ENCODE measurements around the gene KCNQ1.
A peak's percentile ranks its signal among the peaks of the same experiment; 100 is the strongest.

KCNQ1 gene

DNA sequence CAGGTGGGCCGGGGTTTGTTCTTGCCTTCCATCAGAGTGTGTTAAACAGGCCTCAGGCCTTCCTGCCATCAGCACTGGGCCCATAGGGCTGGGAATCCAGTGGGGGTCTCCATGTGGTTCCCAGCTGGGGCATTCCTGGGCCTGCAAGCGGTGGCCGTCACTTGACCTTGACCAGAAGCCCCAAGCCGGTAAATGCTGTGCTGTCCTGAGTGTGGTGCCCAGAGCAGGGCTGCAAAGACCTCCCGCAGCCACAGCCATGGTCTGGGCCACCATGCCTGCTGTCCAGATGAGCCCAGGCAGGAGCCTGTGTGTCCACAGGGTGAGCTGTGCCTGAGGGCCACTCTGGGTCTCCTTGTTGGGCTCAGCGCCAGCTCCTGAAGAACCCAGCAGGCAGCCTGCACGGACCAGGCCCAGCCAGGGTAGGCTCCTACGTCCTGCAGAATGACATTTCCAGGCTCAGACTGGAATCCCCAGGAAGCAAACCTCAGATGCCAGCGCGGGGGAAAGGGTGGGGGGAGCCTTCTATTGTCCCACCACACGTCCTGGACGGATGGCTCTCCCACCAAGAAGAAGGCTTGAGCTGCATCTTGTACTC, 137.6 kb downstream of the KCNQ1 start:
- DNase-seq, result no peak

DNA sequence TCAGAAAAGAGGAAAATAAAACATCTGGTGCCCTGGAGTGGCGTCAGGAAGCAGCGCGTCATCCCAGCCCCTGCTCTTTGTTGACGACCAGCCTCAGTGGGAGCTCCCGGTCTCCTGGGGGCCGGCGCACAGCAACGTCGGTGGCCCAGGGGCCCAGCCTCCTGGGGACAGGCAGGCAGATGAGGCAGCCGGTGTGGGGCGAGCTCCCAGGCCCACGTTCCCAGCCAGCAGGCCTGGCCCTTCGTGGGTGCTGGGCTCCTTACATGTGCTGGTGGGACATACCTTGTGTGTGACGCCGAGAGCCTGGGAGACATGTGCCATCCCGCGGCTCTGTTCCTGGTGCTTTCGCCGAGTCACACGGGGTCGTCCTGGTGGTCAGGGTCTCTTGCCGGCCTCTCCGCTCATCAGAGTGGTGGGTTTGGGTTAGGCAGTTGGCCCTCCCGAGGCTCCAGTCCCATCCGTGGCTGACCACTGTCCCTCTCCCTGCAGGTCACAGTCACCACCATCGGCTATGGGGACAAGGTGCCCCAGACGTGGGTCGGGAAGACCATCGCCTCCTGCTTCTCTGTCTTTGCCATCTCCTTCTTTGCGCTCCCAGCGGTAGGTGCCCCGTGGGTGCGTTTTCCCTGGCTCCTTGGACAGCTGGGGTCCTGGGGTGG, 138.3 kb downstream of the KCNQ1 start:
- peak; percentile 40 for DNase-seq

DNA sequence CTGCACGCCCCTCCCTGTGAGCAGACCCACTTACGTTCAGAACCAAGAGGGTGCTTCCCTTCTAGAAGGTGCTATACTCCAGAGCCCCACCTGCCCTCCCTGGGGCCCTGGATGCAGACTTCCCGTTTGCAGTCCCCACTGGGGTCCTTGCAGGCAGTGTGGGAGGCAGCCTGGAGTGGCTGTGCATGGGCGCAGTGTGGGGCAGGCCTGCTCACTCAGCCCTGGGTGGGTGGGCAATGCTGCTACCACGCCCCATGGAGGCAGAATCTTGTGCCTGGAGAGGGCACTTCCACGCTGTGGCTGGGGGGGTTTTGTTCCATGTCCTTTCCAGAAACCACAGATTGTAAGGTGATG, 138.8 kb downstream of the KCNQ1 start:
- DNase-seq, result peak; percentile 36

DNA sequence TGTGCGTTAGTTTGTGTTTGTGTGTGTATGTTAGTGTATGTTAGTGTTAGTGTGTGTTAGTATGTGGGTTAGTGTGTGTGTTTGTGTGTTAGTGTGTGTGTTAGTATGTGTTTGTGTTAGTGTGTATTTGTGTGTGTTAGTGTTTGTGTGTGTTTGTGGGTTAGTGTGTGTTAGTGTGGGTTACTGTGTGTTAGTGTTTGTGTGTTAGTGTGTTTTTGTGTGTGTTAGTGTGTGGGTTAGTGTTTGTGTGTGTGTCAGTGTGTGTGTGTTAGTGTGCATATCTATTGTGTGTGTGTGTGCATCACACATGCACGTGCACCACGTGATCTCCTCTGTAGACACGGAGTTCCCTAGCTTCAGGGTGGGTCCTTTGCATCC, 139.6 kb downstream of the KCNQ1 start:
- no peak for DNase-seq

DNA sequence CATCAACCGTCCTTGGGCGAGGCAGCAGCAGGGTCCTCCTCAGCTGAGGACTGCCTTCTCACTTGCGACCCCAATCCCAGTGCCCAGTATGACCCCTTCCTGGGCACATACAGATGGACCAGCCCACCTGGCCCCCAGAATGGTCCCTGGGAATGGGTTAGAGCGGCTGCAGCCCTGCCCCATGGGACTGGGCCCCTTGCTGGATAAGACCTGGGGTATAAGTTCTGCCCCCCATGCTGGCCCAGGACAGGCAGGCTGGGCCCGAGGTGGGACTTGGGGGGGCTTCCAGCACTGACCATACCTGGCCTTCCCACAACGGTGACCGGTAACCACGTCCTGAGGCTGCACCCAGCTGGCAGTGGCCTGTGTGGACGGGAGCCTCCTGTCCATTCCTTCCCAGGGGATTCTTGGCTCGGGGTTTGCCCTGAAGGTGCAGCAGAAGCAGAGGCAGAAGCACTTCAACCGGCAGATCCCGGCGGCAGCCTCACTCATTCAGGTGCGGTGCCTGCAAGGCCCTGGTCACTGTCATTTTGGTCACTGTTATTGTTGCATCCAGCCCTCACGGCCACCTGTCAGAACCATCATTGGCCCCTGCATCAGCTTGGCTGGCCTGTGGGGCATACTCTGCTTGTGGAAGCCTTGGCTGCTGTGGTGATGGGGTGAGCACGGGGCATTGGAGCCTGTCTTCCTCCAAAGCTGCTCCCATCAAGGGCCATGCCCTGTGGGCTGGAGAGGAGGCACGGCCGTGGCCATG, 140.2 kb downstream of the KCNQ1 start:
- peak; percentile 34 for DNase-seq

DNA sequence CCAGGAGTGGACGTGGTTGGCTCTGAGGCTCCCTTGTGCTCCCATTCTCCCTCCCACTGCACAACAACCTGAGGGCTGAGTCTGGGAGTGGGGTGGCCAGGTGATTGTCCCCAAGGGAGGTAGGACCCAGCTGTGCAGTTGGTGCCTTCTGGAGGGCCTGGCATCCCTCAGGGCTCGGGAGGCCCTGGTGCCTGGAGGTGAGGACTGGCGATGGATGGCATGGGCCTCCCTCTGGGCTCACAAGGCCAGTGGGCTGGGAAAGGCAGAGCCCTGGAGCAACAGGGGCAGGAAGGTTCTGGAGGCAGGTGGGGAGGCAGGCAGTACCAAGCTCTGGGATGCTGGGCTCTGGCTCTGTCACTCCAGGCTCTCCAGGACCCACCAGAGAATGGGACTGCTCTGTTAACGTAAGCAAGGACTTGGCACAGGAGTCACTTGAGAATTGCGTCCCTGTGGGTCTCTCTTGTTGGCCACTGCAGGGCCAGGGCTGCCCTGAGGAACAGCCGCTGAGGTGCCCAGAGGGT, 140.8 kb downstream of the KCNQ1 start:
- DNase-seq, result no peak

DNA sequence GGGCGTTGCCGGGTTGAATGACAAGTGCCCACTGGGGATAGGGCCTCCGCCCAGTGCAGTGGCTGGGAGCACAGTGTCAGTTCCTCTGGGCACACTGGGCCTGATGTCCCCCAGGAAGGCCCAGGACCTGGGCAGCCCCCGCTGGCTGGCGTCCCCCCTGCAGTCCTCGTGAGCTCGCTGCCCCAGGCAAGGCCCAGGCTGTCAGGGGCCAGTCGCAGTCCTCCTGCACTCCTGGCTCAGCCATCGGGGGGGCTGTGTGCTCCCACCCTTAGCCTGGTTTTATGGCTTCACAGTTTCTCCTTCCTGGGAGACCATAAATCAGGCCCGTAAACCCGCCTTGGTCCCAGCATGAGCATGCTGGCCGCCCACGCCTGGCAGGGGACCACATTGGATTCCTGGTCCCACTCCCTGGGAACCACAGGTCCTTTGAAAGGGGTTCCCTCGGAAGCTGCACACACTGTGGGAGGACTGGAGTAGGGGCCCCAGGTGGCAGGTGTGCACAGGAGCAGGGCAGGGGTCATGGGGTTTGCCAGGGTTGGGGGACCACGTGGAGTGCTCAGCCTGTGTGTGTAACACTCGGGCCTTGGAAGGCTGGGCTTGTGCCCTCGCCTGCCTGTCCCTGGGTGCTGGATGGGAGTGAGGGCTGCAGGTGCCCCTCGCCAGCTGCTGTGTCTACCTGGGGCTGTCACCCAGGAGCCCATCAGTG, 141.4 kb downstream of the KCNQ1 start:
- no peak for DNase-seq

DNA sequence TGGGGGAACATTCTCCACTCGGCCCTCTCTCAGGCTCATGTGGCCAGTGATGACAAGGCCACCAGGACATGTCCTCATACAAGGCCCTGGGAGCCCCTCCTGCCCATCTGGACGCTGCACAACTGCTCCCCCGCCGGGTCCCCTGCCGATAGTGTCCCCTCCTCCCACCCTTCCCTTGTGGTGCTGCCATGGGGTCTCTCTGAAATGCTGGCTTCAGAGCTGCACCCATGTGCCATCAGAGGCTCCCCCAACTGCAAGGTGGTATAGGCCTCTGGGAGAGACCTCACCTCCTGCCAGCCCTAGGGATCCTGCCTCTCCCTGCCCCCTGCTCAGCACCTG, 142.0 kb downstream of the KCNQ1 start:
- peak; percentile 46 for DNase-seq

DNA sequence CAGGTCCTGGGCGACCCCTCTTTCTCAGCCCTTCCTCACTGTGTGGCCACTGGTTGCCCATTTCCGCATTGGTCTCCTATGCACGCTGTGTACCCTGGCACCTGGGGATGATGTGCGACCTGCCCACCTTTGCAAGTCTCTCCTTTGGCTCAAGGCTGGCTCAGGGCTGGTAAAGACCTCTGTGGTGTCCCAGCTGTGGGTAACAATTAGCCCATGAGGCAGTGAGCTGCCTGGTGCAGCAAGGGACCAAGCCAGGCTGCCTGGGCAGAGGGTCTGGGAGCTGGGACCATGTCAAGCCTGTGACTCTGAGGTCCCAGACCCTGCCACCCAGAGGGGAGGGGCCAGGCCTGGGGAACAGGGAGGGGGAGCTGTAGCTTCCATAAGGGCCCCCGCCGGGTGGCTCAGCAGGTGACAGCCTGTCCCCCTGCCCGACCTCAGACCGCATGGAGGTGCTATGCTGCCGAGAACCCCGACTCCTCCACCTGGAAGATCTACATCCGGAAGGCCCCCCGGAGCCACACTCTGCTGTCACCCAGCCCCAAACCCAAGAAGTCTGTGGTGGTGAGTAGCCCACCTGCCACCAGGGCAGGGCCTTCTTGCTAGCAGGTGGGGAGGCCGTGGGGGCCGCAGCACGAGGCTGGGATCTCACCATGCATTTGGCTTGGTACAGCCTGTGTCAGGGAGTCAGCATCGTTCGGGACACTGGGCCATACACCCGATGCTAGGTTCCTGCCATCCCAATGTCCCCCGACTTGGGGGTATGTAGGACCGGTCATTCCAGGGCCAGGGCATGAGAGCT, 142.5 kb downstream of the KCNQ1 start:
- DNase-seq, result no peak

DNA sequence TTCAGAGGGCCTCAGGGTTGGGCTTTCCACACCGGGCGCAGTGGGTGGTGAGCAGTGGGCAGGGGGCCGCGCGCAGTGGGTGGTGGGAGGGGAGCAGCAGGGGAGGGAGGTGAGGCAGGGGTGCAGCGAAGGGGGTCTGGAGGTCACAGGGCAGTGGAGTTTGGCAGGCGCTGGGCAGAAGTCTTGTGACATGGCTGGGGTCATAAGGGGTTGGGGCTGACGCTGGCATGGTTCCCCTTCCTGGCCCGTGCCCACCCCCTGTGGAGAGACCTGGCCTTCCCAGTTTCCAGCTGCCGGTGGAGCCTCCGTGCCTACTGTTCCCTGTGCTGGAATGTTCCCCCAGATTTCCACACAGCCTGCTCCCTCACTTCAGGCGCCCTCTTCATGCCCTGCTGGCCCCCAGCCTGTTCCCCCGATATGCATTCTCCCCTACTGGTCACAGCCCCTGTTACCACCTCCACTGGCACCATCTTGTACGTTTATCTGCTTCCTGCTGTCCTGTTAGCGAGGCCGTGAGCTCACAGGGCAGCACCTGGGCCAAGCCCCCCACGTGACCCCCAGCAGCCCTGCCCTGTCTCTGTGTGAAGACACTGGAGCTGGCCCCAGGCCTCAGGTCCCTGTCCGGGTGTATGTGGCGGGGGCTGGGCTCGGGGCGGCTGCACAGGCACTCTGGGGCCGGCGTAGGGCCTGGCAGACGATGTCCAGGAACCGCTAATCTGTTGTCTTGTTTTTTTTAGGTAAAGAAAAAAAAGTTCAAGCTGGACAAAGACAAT, 143.4 kb downstream of the KCNQ1 start:
- no peak for DNase-seq

DNA sequence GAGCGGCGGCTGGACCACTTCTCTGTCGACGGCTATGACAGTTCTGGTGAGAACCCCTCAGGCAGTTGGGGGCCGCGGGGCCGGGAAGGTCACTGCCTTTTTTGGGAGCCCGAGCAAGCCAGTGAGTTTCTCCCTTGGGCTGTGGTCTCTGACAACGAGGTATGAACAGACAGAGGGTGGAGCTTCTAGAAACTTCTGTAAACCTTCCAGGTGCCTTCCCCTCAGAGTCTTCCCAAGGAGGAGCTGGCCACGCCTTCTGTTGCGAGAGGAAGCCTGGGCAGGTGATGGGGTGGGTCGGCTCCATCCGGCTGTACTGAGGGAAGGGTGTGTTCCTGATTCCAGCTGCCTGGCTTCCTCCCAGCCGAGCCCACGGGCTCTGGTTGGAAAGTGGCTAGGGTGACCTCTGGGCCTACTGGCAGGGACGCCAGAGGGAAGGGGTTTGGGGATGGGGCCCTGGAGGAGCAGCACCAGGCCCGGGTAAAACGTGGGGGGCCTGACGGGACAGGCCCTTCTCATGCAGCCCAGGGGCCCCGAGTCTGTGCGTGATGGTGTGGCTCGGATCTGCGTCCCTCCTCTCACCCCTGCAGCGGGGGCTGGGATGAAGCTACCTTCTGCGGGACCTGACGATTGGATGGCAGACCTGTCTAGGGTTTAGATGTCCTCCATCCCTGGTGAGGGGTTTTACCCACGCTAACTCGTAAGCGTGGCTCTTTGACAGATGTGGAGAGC, 144.2 kb downstream of the KCNQ1 start:
- no peak for DNase-seq

DNA sequence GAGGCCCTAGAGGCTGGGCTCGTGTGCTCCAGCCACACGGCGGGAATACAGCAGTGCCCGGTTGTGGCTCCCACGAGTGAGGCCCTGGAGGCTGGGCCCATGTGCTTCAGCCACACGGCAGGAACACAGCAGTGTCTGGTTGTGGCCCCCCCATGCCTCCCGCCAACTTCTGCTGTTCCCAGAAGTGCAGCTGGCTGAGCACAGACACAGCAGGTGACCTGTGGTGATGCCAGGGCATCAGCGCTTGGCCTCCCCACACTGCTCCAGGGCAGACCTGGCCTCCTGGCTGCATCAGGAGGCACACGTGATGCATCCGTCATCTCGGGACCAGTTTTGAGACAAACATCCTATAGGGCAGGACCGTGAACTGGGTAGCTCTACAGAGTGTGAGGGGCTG, 144.7 kb downstream of the KCNQ1 start:
- DNase-seq, result no peak

DNA sequence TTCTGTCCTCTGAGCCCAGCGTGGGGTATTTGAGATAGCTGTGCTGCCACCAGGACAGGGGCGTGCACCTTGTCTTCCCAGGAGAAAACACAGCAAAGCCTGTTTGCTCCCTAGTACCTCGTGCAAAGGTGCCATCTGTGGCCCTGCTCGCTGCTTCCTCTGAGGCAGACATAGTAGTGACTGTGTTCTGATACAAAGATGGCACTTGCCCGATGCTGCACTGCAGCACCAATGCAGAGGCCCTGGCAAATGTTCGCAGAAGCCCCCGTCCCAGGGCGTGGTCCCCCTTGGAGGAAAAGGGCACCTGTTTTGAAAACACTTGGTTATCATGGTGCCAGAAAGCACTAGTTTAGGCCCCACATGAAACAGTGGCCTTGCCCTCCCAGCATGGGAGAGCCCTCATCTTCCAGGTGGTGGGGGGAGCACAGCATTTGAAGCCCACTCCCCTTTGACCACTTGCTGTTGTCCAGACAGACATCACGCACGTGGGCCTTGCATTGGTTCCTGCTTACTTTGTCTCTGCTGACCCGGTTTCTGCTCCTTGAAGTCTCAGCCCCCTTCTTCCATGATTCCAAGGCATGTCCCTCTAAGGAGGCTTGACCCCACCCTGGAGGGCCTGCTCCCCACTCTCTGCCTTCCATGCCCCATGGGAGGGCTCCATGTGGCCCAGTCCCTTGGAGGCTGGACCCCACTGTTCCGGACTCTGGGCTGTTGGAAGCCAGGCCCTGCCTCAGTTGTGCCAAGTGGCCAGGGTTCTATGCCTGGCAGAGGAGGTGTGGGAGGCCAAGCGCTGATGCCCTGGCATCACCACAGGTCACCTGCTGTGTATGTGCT, 145.5 kb downstream of the KCNQ1 start:
- DNase-seq, result no peak

DNA sequence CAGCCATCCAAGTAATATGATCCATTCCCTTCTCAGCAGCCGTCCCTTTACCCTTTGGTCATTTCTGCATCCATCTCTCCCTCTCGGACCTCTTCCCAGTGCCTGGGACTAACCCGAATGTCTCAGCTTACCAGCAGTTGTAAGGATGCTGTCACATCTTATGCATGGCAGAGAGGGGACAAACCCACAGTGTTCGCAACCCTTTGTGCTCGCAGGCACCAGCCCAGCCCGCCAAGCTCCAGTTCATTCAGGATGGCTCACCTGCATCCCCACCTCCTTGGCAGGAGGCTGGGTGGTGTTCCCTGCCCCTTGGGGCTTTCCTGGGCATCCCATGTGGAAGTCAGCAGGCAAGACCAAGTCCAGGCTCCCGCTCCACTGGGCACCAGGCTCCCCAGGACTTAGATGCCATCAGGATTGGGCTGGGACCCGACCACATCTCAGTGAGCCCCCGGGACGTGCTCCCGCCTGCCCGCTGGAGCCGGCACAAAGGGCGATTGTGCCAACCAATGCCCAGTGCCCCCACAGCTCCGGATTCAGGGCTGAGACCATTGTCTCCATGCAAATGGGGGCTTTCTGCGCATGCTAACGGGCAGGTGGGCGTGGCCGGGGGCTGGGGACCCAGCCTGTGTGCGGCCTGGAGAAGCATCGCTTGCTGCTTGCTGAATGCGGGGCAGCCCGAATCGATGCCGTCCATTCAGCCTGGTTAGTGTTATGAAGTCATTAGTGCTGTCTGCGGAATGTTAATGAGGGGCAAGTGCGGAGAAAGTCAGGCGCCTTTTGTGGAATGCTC, 146.4 kb downstream of the KCNQ1 start:
- DNase-seq, result no peak

DNA sequence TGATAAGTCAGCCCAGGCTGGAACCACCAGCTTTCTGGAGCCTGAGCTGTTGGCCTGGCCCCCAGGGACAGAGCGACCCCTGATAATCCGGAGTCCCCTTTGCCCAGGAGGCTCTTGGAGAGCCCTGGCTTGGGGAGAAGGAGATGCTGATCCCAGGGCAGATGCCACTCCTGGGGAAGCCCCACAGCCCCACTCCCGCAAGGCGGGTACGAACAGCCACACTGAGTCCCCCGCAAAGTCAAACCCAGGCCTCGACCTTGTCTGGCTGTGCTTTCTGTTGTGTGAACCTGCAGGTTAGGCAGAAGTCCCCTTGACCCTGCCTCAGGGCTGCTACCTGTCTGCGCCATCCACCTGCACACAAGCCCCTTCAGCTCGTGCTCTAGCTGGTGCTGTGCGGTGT, 147.0 kb downstream of the KCNQ1 start:
- DNase-seq, result no peak

DNA sequence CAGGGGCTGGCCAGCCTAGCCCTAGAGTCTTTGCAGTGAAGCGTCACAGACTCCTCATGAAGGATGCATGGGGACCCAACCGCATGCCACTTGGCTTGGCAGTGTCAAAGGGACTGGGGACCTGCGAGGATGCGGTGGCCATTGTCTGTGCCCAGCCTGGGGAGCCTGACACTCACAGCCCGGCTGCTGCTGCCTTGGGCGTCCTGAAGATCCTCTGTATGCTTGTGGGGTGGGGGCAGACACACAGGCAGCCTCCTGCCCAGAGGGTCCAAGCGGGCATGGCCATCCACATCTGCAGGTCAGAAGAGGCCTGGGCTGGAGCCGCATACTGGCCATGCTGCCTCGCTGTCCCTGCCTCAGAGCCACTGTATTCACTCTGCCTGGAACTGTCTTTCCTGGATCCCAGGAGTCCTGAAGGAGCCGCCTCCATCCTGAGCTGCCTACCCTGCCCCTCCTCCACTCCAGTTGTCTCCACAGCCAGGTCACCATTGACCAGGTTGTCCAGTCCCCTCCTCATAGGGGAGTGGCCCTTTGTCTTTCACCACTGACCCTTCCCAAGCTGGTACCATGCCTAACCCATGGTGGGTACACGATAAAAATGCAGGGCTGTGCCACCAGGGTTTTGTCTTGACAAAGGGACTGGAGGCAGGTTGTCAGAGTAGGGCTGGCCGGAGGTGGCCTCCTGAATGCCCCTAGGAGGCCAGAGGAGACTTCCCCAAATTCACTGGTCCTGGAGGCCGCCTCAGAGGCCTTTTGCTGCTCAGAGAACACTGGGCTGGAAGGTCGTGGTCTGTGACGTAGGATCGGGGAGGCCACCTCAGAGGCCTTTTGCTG, 148.0 kb downstream of the KCNQ1 start:
- DNase-seq, result no peak

DNA sequence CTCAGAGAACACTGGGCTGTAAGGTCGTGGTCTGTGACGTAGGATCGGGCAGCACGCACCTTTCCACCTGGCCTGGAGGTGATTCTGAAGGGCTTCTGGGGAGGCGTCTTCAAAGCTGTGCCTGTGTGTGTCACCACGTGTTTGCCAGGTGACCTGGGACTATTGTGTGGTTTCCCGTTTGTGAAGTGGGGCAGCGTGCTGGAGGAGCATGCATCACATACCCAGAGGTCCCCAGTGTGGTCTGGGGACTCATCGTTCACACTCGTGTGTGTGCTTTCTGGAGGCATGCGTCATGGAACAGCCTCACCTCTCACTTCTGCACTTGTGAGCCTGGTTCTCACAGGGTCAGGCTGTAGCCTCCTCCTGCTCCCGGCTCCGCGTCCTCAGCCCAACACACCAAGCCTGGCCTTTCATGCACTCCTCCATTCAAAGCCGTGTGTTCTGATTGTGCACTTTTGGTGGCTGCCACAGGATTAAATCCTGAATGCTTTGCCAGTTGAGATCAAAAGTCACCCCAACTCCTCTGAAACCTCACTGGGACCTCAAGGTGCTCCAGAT, 148.7 kb downstream of the KCNQ1 start:
- no peak for DNase-seq

DNA sequence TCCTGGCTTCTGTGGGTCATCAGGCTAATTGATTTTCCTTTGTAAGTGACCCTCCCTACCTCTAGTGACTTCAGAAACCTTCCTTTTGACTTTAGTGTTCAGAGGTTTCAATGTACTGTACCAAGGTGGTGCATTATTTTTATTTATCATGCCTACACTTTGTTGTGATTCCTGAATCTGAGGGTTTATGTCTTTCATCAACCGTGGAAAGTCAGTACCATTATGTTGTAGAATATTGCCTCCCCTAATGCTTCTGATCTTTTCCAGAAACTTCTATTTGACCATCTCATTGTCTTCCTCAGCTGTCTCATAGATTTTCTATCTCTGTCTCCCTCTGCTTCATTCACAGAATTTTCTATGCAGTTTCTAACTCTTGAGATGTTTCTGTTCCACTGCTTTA, 149.5 kb downstream of the KCNQ1 start:
- no peak for DNase-seq

All from activated CD8-positive, alpha-beta memory T cell treated with anti-CD3 and anti-CD28 coated beads, Interleukin-2, amount 50 U/mL, for 48 hours (primary cell).